RWPE1 (cell line): ENCODE results near the gene SP6.
A peak's percentile ranks its signal among the peaks of the same experiment; 100 is the strongest.

ENCODE experiments used
- CTCF ChIA-PET: fragments of 350-600 bp; sonication (Branson Sonifier 250); formaldehyde crosslinking; extraction: SDS; loops from one replicate; lab custom pipeline; 2021; lab: Yijun Ruan, JAX
- POLR2A ChIA-PET: fragments of 400-600 bp; formaldehyde crosslinking; extraction: SDS; loops from one replicate; lab custom pipeline; 2020; ENCODE audit warnings: antibody characterized with exemption; ENCODE audit not compliant: low non-redundant PET; lab: Yijun Ruan, JAX
- DNase-seq: peaks from one replicate; pipeline ENCODE4 v3.0.0; 2012; ENCODE audit warnings: low spot score
- H3K27ac ChIP-seq: fragments of 450-650 bp; 2 replicates; pipeline ENCODE4 v1.5.1; 2017
- CTCF ChIP-seq: fragments of 450-650 bp; conservative IDR thresholded peaks from 2 replicates; pipeline ENCODE4 v1.5.1; 2017; ENCODE audit warnings: low read depth, mild to moderate bottlenecking

SP6 gene

GRCh38 chr17:47844814-47845715 is 5.9 kb downstream of the SP6 start:
- ChIA-PET CTCF (interaction anchor here (0.5 to 4.2 kb wide), 7 partner anchors 13 to 66 kb away, joined by 3 to 77 read pairs (median 4); partner anchors contain the start of genes LRRC46 and MRPL10), POLR2A (no interaction called here)
- DNase-seq = no peak
- TF ChIP-seq CTCF = peak; percentile 37
- peak overlapping the region; percentile 20 for H3K27ac ChIP-seq

- no peak for TF ChIP-seq CTCF
- DNase-seq = no peak
- CTCF ChIA-PET = interaction anchor here (0.6 to 4.2 kb wide), 5 partner anchors 13 to 51 kb away, joined by 3 to 77 read pairs (median 4); partner anchors contain the start of genes LRRC46 and MRPL10
- H3K27ac ChIP-seq = peak overlapping the region; percentile 20
- POLR2A ChIA-PET = no interaction called here
Measured at GRCh38 chr17:47844227-47844626, 6.7 kb downstream of the SP6 start.

- H3K27ac ChIP-seq = peak overlapping the region; percentile 51
- ChIA-PET CTCF (interaction anchor here (0.6 to 4.2 kb wide), 13 partner anchors 12 to 175 kb away, joined by 3 to 78 read pairs (median 5); partner anchors contain the start of genes PNPO and SP2), POLR2A (interaction anchor here (1.0 kb wide), 1 partner anchor 46 kb away, joined by 4 read pairs; no protein-coding TSS in a partner anchor)
- peak; percentile 68 for TF ChIP-seq CTCF
- no peak for DNase-seq
Measured at GRCh38 chr17:47843391-47843730, 7.6 kb downstream of the SP6 start.

GRCh38 chr17:47841488-47842291 is 9.3 kb downstream of the SP6 start:
- ChIA-PET POLR2A (interaction anchor here (1.9 kb wide), 1 partner anchor 54 kb away, joined by 9 read pairs; the partner anchor contains the start of gene SP2), CTCF (interaction anchor here (0.6 to 4.1 kb wide), 18 partner anchors 9 to 348 kb away, joined by 3 to 102 read pairs (median 4); partner anchors contain the start of genes CBX1, OSBPL7, PNPO and SP2)
- DNase-seq = no peak
- peak overlapping the region; percentile 73 for H3K27ac ChIP-seq
- TF ChIP-seq CTCF = peak; percentile 11

- ChIA-PET POLR2A (interaction anchor here (1.0 to 1.9 kb wide), 2 partner anchors 55 to 56 kb away, joined by 3 to 9 read pairs; partner anchors contain the start of gene SP2), CTCF (interaction anchor here (0.5 to 4.1 kb wide), 21 partner anchors 10 to 349 kb away, joined by 3 to 102 read pairs (median 5); partner anchors contain the start of genes CBX1, LRRC46, MRPL10 and OSBPL7)
- DNase-seq = peak; percentile 79
- H3K27ac ChIP-seq = peak within 1 kb of the TSS; percentile 73
- peak; percentile 99 for TF ChIP-seq CTCF
Measured at GRCh38 chr17:47840742-47841487, 10.0 kb downstream of the SP6 start, which contains the start of gene SCRN2. TSS of gene SCRN2 (minus strand) at chr17:47841273. CDS start at chr17:47840843, 430 bp downstream.
